IMR-90 (cell line): ENCODE measurements around the gene PPFIBP2. TPM values are rescaled to one million over a fixed set of nuclear protein-coding genes. Genes with fewer than 3 reads are reported as not detected.

ENCODE experiments used
- ATAC-seq: fragments of 200-7000 bp; cut with Tn5 transposase; 2 replicates; pipeline ENCODE4 v1.9.1; 2020; ENCODE audit warnings: low read depth, mild to moderate bottlenecking, moderate library complexity
- BruUV-seq: library from RNA; stranded (reverse); fragments of 400-500 nt; replicated peaks from 2 replicates; lab custom pipeline; 2021; lab: Mats Ljungman, UMichigan
- CTCF ChIA-PET: fragments of 300-600 bp; formaldehyde crosslinking; extraction: SDS; loops from one replicate; lab custom pipeline; 2021; ENCODE audit warnings: antibody characterized with exemption; lab: Yijun Ruan, JAX
- POLR2A ChIA-PET: fragments of 300-600 bp; sonication (Branson Sonifier 250); formaldehyde crosslinking; loops from one replicate; lab custom pipeline; 2022; ENCODE audit warnings: antibody characterized with exemption; ENCODE audit not compliant: unreplicated experiment; lab: Charles Lee
- DNase-seq: peaks from one replicate; pipeline ENCODE4 v3.0.0; 2013
- H2AFZ ChIP-seq: replicated peaks from 2 replicates; pipeline ENCODE3; 2013; ENCODE audit warnings: low read length, mild to moderate bottlenecking; ENCODE audit not compliant: poor library complexity
- H2AK5ac ChIP-seq: 2 replicates; pipeline ENCODE4 v1.6.1; 2013; ENCODE audit warnings: low read depth, low read length, inconsistent platforms
- H2AK9ac ChIP-seq: replicated peaks from 2 replicates; pipeline ENCODE3; 2013; ENCODE audit warnings: mild to moderate bottlenecking, low read depth, low read length, moderate library complexity; ENCODE audit not compliant: poor library complexity
- H2BK120ac ChIP-seq: 2 replicates; pipeline ENCODE4 v1.6.1; 2013; ENCODE audit warnings: low read depth, low read length, inconsistent platforms
- H2BK15ac ChIP-seq: 3 replicates; pipeline ENCODE4 v1.6.1; 2013; ENCODE audit warnings: low read depth, low read length, inconsistent platforms
- H2BK20ac ChIP-seq: 2 replicates; pipeline ENCODE4 v1.6.1; 2013; ENCODE audit warnings: low read depth, mild to moderate bottlenecking, inconsistent platforms, low read length, moderate library complexity
- H2BK5ac ChIP-seq: 2 replicates; pipeline ENCODE4 v1.6.1; 2013; ENCODE audit warnings: mild to moderate bottlenecking, low read depth, low read length, inconsistent platforms; ENCODE audit not compliant: poor library complexity, severe bottlenecking
- H3K14ac ChIP-seq: replicated peaks from 2 replicates; pipeline ENCODE4 v1.6.1; 2013; ENCODE audit warnings: low read depth, low read length, inconsistent platforms
- H3K18ac ChIP-seq: 2 replicates; pipeline ENCODE4 v1.6.1; 2013; ENCODE audit warnings: low read depth, low read length, control low read depth
- H3K23ac ChIP-seq: 2 replicates; pipeline ENCODE4 v1.6.1; 2013; ENCODE audit warnings: low read depth, low read length, inconsistent platforms
- H3K27ac ChIP-seq: 2 replicates; pipeline ENCODE4 v1.5.1; 2013; ENCODE audit warnings: mild to moderate bottlenecking, control low read depth, low read length; ENCODE audit not compliant: insufficient read depth
- H3K27me3 ChIP-seq: 2 replicates; pipeline ENCODE4 v1.6.1; 2013; ENCODE audit warnings: low read length; ENCODE audit not compliant: control insufficient read depth, insufficient read depth
- H3K36me3 ChIP-seq: 2 replicates; pipeline ENCODE4 v1.6.1; 2013; ENCODE audit warnings: low read length, mixed read lengths; ENCODE audit not compliant: control insufficient read depth, insufficient read depth
- H3K4ac ChIP-seq: 2 replicates; pipeline ENCODE4 v1.6.1; 2013; ENCODE audit warnings: low read depth, low read length, inconsistent platforms
- H3K4me1 ChIP-seq: 2 replicates; pipeline ENCODE4 v1.6.1; 2013; ENCODE audit warnings: low read length, mixed read lengths; ENCODE audit not compliant: control insufficient read depth, insufficient read depth
- H3K4me2 ChIP-seq: 2 replicates; pipeline ENCODE4 v1.6.1; 2013; ENCODE audit warnings: low read depth, mild to moderate bottlenecking, control low read depth, low read length, moderate library complexity
- H3K4me3 ChIP-seq: 2 replicates; pipeline ENCODE4 v1.5.1; 2013; ENCODE audit warnings: low read depth, mild to moderate bottlenecking, control low read depth, low read length, moderate library complexity; ENCODE audit not compliant: insufficient read depth
- H3K56ac ChIP-seq: 2 replicates; pipeline ENCODE4 v1.6.1; 2013; ENCODE audit warnings: low read length, inconsistent platforms; ENCODE audit not compliant: insufficient read depth; ENCODE audit errors: extremely low read depth
- H3K79me1 ChIP-seq, 2 experiments: 2 replicates each; pipeline ENCODE4 v1.6.1; 2013; ENCODE audit warnings: low read length in 2 of 2, inconsistent platforms in 1 of 2, low read depth in 1 of 2
- H3K9ac ChIP-seq: 2 replicates; pipeline ENCODE4 v1.6.1; 2013; ENCODE audit warnings: low read depth, low read length, control low read depth
- H3K9me1 ChIP-seq: 2 replicates; pipeline ENCODE4 v1.6.1; 2013; ENCODE audit warnings: low read length, inconsistent platforms; ENCODE audit not compliant: insufficient read depth
- H3K9me3 ChIP-seq: 2 replicates; pipeline ENCODE4 v1.6.1; 2013; ENCODE audit warnings: low read length; ENCODE audit not compliant: control insufficient read depth, insufficient read depth
- H4K20me1 ChIP-seq: 2 replicates; pipeline ENCODE4 v1.6.1; 2013; ENCODE audit warnings: low read length, inconsistent platforms; ENCODE audit not compliant: insufficient read depth
- H4K5ac ChIP-seq: 2 replicates; pipeline ENCODE4 v1.6.1; 2013; ENCODE audit warnings: mild to moderate bottlenecking, low read depth, low read length, control low read depth
- H4K8ac ChIP-seq, 2 experiments: 2 replicates each; pipeline ENCODE4 v1.6.1; 2013; ENCODE audit warnings: low read depth in 2 of 2, low read length in 2 of 2, control low read depth in 1 of 2, inconsistent platforms in 1 of 2
- H4K91ac ChIP-seq: 2 replicates; pipeline ENCODE4 v1.6.1; 2013; ENCODE audit warnings: low read depth, low read length, inconsistent platforms; ENCODE audit not compliant: insufficient read depth
- CEBPB ChIP-seq: IDR thresholded peaks from 2 replicates; pipeline ENCODE4 v1.6.1; 2012; ENCODE audit warnings: low read depth, low read length, improper control_type of control experiment
- CHD1 ChIP-seq: IDR thresholded peaks from 2 replicates; pipeline ENCODE4 v1.6.1; 2012; ENCODE audit warnings: low read depth, low read length, improper control_type of control experiment
- FOS ChIP-seq: fragments of 150-350 bp; IDR thresholded peaks from 2 replicates; pipeline ENCODE4 v1.6.1; 2016; ENCODE audit warnings: low read depth, low read length
- MAFK ChIP-seq: IDR thresholded peaks from 2 replicates; pipeline ENCODE4 v1.6.1; 2012; ENCODE audit warnings: low read depth, low read length, improper control_type of control experiment
- MAZ ChIP-seq: IDR thresholded peaks from 2 replicates; pipeline ENCODE4 v1.6.1; 2012; ENCODE audit warnings: low read depth, mild to moderate bottlenecking, low read length, improper control_type of control experiment, moderate library complexity, borderline replicate concordance
- MXI1 ChIP-seq: IDR thresholded peaks from 2 replicates; pipeline ENCODE4 v1.6.1; 2012; ENCODE audit warnings: low read depth, mild to moderate bottlenecking, low read length, moderate library complexity, borderline replicate concordance
- NFE2L2 ChIP-seq: fragments of 150-350 bp; IDR thresholded peaks from 2 replicates; pipeline ENCODE4 v1.6.1; 2016; ENCODE audit warnings: low read depth, mild to moderate bottlenecking, low read length
- POLR2A ChIP-seq: IDR thresholded peaks from 2 replicates; pipeline ENCODE4 v1.6.1; 2012; ENCODE audit warnings: mild to moderate bottlenecking, low read depth, low read length
- RCOR1 ChIP-seq: IDR thresholded peaks from 2 replicates; pipeline ENCODE4 v1.6.1; 2012; ENCODE audit warnings: mild to moderate bottlenecking, low read length, improper control_type of control experiment; ENCODE audit not compliant: insufficient replicate concordance
- RFX5 ChIP-seq: IDR thresholded peaks from 2 replicates; pipeline ENCODE4 v1.8.0; 2012; ENCODE audit warnings: low read depth, mild to moderate bottlenecking, low read length, moderate library complexity
- SMC3 ChIP-seq: fragments of 150-350 bp; IDR thresholded peaks from 2 replicates; pipeline ENCODE4 v1.6.1; 2016; ENCODE audit warnings: low read depth, mild to moderate bottlenecking, antibody characterized with exemption, low read length, moderate library complexity
- WGBS, 2 experiments: methylation state at CpG; one replicate each; pipeline versions ENCODE4 v1.1.5 to v1.1.7; 2013; ENCODE audit warnings: missing lambda C conversion rate in 2 of 2; ENCODE audit not compliant: insufficient read length in 1 of 2; ENCODE audit errors: extremely low coverage in 2 of 2; 5-methylcytosine and 5-hydroxymethylcytosine counted together
- dilution Hi-C: fragments of 300-500 bp; cut with HindIII; formaldehyde crosslinking; loops from one replicate; pipeline ENCODE4 v1.14.3; 2018; ENCODE audit warnings: low sequenced_read_pairs; ENCODE audit not compliant: unreplicated experiment
- in situ Hi-C: fragments of 300-500 bp; cut with MboI; formaldehyde crosslinking; loops from 3 replicates; pipeline ENCODE4 v1.14.3; 2019; ENCODE audit warnings: low sequenced_read_pairs, inconsistent platforms, mixed read lengths
- intact Hi-C: fragments of 100-400 bp; cut with micrococcal nuclease; formaldehyde crosslinking; loops from 2 replicates; pipeline ENCODE4 v1.10.0; 2022
- polyA plus RNA-seq, 3 experiments: library from polyadenylated mRNA; depleted of rRNA; stranded (reverse); fragments of >200 nt; gene quantifications; 2 replicates each; pipeline ENCODE4 v1.2.3, GENCODE V29; 2012; ENCODE audit warnings: low replicate concordance in 1 of 3
- total RNA-seq: library from RNA; depleted of rRNA; stranded (reverse); fragments of >200 nt; gene quantifications from 2 replicates; pipeline ENCODE4 v1.2.3, GENCODE V29; 2012
- TF ChIP-seq, protein P1 (sequence below): fragments of 150-350 bp; IDR thresholded peaks from 2 replicates; pipeline ENCODE4 v1.6.1; 2016; ENCODE audit warnings: low read depth, mild to moderate bottlenecking, low read length, moderate library complexity, borderline replicate concordance
- TF ChIP-seq, protein P2 (sequence below): conservative IDR thresholded peaks from 2 replicates; pipeline ENCODE4 v1.5.1; 2012; ENCODE audit warnings: mild to moderate bottlenecking, low read depth, low read length, improper control_type of control experiment
- TF ChIP-seq, protein P3 (sequence below): fragments of 150-350 bp; IDR thresholded peaks from 2 replicates; pipeline ENCODE4 v1.6.1; 2017; ENCODE audit warnings: mild to moderate bottlenecking, antibody characterized with exemption, low read length, low read depth

Gene PPFIBP2
- total and polyA plus RNA-seq, 2 of the 4 experiments (the other 2 are of a cell fraction), result 6.0 to 11.8 TPM

DNA sequence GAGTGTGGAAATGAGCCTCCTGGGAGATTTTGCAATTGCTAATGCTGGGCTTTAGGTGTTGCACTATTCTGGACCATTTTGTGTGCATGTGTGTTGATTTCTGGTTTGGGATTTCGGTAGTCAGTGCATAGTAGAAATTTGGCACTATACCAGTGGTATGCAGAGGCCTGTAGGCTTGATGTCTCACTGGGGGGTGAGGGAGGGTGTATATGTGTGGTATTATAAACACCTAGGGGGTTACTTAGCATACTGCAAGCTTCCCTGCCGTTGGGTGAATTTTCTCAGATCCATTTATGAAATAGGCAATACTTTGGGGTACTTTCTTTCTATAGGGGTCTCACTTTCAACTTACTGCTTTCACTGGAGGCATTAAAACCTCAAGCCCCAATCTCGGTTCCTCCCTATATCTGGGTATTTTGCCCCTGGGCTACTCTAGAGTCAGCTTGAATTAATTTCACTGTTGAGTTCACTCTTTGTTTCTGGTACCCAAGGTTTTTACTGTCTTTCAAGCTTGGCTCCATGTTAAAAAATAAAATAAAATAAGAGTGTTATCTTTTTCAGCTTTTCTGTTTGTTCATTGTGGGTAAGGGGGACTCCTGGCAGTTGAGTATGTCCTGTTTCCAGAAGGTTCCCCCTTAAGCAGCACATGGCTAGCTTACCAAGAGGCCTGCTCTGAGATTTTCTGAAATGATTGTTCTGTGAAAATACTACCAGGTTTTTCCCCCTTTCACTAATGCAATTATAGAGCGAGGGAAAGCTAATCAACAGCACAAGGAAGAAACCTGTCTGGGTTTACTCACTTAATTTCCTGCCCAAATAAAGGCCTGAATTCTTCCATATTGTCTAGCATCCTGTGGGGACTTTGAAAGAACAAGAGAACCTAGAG, 45.8 kb downstream of the PPFIBP2 start:
- Histone ChIP-seq H3K18ac (no peak overlapping the region), H4K8ac (no peak overlapping the region), H3K27me3 (peaks cover 6% of the 10 kb centered on the region; the same call in 1 of the 2 replicates), H3K79me1 (no peaks in the 10 kb centered on the region), H3K4ac (no peak overlapping the region), H2AK5ac (no peak overlapping the region), H2BK5ac (no peak overlapping the region), H3K9me3 (no peaks in the 10 kb centered on the region), H3K14ac (no peak overlapping the region), H4K91ac (no peak overlapping the region), H4K20me1 (no peaks in the 10 kb centered on the region), H3K27ac (no peak overlapping the region), H3K4me3 (no peak overlapping the region), H3K4me2 (no peak overlapping the region), H2BK20ac (no peak overlapping the region), H3K4me1 (no peaks in the 10 kb centered on the region), H2BK15ac (no peak overlapping the region), H2AK9ac (no peak overlapping the region), H3K36me3 (no peaks in the 10 kb centered on the region), H3K9ac (no peak overlapping the region), H3K56ac (no peak overlapping the region), H2BK120ac (no peak overlapping the region), H3K9me1 (no peaks in the 10 kb centered on the region), H2AFZ (no peak overlapping the region), H4K5ac (no peak overlapping the region), H3K23ac (no peak overlapping the region)
- DNase-seq, result no peak
- intact Hi-C loops, result no loop called here
- in situ Hi-C loops, result loop anchor here (25.0 kb wide), 2 partner anchors 328 to 428 kb away; partner anchors contain the start of gene EIF3F
- POLR2A ChIA-PET, result no interaction called here
- dilution Hi-C loops, result no loop called here
- CTCF ChIA-PET, result interaction anchor here (1.0 to 2.5 kb wide), 2 partner anchors 12 to 128 kb away, joined by 4 to 16 read pairs; no protein-coding TSS in a partner anchor
- BruUV-seq, result no TSS peak
- ATAC-seq, result no peak
- WGBS, 2 experiments, result 60% methylated on average over 1 of the region's 4 CpGs; no CpG with 5 or more reads in 1 of the 2 experiments
- TF ChIP-seq, protein P1, sequence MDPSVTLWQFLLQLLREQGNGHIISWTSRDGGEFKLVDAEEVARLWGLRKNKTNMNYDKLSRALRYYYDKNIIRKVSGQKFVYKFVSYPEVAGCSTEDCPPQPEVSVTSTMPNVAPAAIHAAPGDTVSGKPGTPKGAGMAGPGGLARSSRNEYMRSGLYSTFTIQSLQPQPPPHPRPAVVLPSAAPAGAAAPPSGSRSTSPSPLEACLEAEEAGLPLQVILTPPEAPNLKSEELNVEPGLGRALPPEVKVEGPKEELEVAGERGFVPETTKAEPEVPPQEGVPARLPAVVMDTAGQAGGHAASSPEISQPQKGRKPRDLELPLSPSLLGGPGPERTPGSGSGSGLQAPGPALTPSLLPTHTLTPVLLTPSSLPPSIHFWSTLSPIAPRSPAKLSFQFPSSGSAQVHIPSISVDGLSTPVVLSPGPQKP, result no peak
- no peak for TF ChIP-seq MXI1
- TF ChIP-seq FOS, result no peak
- no peak for TF ChIP-seq CHD1
- TF ChIP-seq POLR2A, result no peak
- TF ChIP-seq, protein P2, sequence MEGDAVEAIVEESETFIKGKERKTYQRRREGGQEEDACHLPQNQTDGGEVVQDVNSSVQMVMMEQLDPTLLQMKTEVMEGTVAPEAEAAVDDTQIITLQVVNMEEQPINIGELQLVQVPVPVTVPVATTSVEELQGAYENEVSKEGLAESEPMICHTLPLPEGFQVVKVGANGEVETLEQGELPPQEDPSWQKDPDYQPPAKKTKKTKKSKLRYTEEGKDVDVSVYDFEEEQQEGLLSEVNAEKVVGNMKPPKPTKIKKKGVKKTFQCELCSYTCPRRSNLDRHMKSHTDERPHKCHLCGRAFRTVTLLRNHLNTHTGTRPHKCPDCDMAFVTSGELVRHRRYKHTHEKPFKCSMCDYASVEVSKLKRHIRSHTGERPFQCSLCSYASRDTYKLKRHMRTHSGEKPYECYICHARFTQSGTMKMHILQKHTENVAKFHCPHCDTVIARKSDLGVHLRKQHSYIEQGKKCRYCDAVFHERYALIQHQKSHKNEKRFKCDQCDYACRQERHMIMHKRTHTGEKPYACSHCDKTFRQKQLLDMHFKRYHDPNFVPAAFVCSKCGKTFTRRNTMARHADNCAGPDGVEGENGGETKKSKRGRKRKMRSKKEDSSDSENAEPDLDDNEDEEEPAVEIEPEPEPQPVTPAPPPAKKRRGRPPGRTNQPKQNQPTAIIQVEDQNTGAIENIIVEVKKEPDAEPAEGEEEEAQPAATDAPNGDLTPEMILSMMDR, result no peak
- no peak for TF ChIP-seq CEBPB
- TF ChIP-seq SMC3, result no peak
- no peak for TF ChIP-seq RFX5
- TF ChIP-seq RCOR1, result no peak
- no peak for TF ChIP-seq NFE2L2
- TF ChIP-seq MAFK, result no peak
- no peak for TF ChIP-seq MAZ
- TF ChIP-seq, protein P3, sequence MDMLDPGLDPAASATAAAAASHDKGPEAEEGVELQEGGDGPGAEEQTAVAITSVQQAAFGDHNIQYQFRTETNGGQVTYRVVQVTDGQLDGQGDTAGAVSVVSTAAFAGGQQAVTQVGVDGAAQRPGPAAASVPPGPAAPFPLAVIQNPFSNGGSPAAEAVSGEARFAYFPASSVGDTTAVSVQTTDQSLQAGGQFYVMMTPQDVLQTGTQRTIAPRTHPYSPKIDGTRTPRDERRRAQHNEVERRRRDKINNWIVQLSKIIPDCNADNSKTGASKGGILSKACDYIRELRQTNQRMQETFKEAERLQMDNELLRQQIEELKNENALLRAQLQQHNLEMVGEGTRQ, result no peak
